NOMO-1 treated with dmso at 0.1 percent for 144 hours (cell line): ENCODE results near the gene CNN2.

Experiments used
- DNase-seq: peaks from one replicate; lab custom pipeline; 2025; ENCODE audit not compliant: unreplicated experiment; lab: John Stamatoyannopoulos, UW

Gene CNN2

DNA sequence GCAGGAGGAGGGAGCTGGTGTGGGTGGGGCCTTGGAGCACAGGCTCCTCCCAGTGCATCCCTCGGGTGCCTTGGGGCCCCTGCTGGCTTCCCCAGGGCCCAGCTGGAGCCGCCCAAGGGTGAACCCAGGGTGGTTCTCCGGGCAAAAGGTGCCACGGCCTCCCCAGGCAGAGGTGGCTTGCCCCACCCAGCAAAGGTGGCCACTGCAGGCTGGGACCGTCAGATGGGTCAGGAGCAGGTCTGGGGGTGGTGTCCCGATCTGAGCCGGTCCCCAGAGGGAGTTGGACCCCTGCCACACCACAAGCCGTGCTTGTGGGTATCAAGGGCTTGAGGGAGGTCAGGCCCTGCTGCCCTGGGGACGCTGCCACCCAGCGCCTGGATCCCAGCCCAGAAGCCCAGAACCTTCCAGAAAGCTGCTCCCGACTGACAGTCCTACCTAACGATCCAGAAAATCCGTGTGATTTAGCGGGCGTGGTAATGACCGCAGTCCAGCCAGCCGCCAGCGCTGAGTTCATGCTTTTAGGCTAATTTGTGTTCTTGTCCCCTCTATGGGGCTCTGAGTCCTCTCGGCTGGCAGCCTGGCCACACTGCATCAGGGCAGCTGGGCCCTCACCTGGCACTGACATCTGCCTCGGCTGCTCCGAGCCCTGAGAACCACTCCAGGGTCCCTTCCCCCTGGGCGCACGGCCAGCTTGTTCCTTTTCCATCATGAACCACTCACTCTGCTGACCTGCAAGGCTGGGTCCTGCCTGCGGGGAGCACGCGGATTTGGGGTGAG lies 31.2 kb upstream of the CNN2 start:
- no peak for DNase-seq

DNA sequence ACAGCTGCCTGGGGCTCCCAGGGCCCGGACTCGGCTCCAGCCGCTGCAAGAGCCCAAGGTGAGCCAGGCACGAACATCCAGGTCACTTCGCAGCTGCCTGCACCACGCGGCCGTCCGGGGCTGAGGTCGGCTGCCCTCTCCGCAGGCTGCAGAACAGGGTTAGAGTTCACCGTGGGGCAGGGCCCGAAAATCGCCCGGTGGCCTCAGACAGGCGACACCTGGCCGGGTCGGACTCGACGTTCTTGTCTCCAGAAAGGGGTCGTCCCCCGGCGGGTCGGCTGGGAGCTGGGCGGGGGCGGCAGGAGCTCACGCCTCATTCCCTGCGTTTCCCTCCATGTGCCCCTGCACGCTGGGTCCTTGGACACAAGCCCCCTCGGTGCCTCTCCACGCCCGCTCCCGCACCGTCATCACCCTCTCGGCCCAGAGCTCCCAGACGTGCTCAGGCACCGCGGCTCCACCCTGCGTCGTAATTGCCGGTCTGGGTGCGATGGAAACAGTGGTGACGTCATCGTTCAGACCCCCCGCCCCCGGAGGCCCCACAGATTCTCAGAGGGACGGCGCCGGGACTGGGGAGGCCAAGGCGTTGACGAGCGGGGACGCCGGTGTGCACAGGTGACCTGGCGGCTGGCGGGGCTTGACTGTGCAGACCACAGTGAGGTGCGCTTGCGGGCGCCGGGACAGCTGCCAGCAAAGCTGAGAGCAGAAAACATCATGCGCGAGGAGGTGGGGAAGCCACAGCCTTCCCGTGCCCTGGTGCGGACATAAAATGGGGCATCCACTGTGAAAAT lies 30.2 kb upstream of the CNN2 start:
- DNase-seq, result no peak

DNA sequence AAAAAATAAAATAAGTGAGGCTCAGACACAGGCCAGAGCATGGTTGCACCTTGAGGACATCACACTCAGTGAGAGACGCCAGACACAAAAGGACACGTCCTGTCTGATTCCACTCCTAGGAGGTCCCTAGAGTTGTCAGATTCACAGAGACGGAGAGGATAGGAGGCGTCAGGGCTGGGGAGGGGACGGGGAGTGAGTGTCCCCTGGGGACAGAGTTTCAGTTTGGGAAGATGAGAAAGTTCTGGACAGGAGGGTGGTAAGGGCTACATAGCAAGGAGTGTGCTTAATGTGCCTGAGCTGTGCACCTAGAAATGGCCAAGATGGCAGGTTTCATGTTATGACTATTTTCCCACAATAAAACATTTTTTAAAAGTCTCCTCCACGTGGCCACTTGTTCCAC lies 28.3 kb upstream of the CNN2 start:
- no peak for DNase-seq

DNA sequence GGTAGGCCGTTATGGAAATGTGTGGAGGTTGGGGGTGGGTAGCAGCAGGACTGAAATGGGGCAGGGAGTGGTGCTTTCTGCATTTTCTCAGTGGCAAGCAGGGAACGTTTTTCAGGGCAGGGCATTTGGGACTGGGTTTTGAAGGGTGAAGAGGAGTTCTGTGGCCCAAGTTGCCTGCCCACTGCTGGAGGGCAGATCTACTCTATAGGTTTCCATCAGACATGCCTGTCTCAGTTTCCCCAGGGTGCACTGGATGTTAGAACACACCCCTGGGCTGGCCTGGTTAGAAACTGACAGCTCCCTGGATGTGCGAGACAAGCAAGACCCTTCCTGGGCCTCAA lies 27.1 kb upstream of the CNN2 start:
- no peak for DNase-seq

DNA sequence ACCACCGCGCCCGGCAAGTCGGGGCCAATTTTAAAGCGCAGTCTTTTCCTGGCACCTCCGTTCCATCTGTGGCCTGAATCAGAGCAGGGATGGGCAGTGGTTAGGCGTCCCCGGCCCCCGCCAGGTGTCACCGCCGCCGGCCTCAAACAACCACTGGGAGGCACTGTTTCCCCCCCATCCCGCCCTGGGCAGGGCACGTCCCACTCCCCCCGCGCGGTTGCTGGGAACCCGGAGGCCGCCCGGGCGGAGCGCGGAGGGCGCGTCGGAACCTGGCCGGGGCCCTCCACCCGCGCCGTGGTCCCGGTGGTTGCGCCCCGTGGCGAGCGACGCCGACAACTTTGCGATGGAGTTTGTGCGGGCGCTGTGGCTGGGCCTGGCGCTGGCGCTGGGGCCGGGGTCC lies 26.3 kb upstream of the CNN2 start, which contains the start of gene GRIN3B:
Gene GRIN3B, plus strand, starts transcription at position 325 of the 400 bp plus-strand sequence. Its CDS starts 19 bp downstream, at position 344.
- DNase-seq, result peak; percentile 30

DNA sequence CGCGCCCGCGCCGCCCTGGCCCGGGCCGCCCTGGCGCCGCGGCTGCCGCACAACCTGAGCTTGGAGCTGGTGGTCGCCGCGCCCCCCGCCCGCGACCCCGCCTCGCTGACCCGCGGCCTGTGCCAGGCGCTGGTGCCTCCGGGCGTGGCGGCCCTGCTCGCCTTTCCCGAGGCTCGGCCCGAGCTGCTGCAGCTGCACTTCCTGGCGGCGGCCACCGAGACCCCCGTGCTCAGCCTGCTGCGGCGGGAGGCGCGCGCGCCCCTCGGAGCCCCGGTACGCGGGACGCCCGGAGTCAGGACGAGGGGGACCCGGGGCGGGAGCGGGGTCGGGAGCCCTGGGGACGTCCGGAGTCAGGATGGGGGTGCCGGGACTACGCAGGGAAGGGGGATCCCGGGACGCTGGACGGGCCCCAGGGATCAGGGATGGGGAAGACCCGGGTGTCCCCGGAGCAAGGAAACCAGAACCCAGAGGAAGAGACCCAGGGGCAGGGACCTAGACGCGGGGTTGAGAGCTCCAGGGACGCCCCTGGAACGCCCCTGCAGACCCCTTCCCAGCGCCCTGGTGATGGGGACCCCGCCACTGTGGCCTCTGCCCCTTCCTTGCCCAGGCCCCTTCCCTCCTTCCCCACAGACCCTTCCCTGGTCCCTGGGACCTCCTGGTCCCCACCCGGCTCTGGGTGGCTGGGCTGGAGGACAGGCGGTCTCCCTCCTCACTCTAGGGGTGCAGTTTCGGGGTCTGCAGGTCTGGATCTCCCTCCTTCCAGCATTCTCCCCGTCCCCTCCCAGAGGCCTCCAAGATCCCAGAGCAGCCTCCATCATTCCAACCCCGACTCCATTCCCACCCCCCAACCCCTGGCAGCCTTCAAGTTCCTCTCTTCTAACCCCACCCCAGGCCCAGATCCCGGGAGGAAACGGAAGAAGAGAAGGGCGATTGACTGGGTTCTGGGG lies 25.5 kb upstream of the CNN2 start:
- DNase-seq, result no peak

DNA sequence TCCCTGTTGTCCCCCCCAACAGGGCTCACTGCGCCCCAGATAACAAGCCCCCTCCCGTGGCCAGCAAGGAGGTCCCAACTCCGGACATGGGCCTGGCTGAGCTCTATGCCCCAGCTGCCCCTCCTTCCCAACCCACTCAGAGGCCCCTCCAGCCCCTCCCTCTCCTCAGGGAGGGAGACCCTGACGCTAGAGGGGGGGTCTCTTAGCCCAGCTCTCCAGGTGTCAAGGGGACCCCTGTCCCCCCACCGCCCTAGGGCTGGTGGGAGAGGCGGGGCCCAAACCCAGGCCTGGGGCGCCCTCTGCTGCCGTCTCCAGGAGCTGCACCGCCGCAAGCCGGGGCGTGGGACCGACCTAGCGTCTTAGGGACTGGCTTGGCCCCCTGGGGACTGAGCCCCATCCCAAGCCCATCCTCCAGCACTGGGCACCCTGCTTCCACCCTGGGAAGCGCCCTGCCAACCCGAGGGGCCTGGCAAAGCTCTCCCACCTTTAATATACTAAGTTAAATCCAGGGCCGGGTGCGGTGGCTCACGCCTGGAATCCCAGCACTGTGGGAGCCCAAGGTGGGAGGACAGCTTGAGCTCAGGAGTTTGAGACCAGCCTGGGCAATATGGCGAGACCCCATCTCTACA lies 24.8 kb upstream of the CNN2 start:
- DNase-seq, result no peak

DNA sequence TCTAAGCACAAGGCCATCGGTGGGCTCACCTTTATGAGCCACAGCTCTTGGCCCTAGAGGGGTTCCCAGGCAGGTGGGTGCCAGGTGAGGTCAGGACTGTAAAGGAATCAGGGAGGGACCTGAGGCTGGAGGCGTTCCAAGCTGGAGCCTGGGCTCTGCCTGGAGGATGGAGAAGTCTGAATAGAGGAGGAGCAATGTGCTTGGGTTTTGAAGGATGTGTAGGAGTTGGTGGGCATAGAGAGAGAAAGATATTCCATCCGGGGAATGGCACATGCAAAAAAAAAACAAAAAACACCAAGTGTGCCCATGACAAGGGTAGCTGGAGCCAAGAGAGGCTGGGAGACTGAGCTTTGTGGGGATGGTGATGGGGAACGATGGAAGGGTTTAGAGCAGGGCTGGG lies 23.8 kb upstream of the CNN2 start:
- DNase-seq, result no peak

DNA sequence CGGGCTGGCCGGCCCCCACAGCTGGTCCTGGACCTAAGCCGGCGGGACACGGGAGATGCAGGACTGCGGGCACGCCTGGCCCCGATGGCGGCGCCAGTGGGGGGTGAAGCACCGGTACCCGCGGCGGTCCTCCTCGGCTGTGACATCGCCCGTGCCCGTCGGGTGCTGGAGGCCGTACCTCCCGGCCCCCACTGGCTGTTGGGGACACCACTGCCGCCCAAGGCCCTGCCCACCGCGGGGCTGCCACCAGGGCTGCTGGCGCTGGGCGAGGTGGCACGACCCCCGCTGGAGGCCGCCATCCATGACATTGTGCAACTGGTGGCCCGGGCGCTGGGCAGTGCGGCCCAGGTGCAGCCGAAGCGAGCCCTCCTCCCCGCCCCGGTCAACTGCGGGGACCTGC lies 23.1 kb upstream of the CNN2 start:
- DNase-seq, result no peak

DNA sequence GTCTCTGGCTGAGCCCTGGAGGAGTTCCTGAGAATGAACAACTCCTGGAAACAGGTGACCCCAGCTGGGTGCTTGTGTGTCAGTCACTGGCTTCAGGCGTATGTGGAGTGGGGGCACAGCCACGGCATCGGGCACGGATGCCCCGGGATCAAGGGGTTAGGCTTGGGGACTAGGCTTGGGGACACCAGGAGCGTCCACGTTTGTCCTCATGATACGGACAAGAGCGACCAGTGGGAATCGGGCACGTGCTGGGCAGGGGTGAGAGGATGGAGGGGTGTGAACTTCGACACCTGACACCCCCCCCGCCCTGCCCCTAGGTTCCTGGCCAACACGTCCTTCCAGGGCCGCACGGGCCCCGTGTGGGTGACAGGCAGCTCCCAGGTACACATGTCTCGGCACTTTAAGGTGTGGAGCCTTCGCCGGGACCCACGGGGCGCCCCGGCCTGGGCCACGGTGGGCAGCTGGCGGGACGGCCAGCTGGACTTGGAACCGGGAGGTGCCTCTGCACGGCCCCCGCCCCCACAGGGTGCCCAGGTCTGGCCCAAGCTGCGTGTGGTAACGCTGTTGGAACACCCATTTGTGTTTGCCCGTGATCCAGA lies 22.1 kb upstream of the CNN2 start:
- no peak for DNase-seq

DNA sequence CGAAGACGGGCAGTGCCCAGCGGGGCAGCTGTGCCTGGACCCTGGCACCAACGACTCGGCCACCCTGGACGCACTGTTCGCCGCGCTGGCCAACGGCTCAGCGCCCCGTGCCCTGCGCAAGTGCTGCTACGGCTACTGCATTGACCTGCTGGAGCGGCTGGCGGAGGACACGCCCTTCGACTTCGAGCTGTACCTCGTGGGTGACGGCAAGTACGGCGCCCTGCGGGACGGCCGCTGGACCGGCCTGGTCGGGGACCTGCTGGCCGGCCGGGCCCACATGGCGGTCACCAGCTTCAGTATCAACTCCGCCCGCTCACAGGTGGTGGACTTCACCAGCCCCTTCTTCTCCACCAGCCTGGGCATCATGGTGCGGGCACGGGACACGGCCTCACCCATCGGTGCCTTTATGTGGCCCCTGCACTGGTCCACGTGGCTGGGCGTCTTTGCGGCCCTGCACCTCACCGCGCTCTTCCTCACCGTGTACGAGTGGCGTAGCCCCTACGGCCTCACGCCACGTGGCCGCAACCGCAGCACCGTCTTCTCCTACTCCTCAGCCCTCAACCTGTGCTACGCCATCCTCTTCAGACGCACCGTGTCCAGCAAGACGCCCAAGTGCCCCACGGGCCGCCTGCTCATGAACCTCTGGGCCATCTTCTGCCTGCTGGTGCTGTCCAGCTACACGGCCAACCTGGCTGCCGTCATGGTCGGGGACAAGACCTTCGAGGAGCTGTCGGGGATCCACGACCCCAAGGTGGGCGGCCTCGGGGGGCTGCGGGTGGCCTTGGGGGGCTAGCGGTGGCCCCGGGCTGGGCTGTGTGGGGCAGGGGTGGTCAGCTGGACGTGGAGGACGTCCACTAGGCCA lies 21.4 kb upstream of the CNN2 start:
- DNase-seq, result no peak

DNA sequence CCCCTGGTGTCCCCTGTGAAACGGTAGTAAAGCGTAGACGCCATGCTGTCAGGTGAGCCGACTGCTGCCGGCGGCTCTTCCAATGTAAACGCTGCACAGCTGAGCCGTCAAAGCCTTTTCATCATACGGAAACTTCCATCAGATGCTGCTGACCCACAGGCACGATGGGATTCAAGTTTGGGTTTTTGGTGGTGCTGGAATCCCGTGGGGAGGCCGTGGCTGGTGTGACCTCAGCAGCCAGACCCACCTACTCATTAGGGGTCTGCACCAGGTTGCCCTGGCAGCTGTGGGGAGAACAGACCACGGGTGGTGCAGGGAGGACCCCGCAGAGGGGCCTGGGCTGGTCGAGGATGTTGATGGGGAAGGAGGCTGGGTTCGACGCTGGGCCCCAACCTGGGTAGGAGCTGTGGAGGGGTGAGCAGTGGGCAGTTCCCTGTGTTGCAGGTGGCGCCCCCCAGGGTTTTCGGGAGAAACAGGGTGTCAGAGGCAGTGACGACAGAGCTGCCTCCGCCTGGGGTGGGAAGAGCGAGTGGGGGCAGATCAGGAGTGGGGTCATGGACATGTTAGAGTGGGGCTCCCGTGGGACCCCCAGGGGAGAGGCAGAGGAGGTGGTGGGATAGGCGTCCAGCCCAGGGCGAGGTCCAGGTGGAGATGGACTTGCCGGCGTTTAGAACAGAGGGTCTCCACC lies 19.6 kb upstream of the CNN2 start:
- DNase-seq, result no peak

DNA sequence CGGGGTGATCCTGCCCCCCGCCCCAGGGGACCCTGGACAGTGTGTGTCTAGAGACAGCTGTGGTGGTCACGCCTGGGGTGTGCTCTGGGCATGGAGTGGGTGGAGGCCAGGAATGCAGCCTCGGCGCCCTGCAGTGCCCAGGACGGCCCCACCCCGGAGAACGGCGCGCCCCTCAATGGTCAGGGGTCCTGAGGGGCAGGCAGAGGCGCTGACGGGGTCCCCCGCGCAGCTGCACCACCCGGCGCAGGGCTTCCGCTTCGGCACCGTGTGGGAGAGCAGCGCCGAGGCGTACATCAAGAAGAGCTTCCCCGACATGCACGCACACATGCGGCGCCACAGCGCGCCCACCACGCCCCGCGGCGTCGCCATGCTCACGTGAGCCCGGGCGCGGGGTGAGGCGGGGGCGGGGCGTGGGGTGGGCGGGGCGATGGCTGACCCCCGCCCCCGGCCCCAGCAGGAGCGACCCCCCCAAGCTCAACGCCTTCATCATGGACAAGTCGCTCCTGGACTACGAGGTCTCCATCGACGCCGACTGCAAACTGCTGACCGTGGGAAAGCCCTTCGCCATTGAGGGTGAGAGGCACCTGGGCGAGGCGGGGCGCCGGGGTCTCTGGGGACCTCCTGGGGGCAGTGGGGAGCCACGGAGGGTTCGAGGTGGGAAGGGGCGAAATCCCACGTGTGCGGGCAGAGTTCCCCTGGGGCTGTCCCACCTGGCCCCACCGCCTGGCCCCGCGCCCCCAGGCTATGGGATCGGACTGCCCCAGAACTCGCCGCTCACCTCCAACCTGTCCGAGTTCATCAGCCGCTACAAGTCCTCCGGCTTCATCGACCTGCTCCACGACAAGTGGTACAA lies 18.8 kb upstream of the CNN2 start:
- no peak for DNase-seq

DNA sequence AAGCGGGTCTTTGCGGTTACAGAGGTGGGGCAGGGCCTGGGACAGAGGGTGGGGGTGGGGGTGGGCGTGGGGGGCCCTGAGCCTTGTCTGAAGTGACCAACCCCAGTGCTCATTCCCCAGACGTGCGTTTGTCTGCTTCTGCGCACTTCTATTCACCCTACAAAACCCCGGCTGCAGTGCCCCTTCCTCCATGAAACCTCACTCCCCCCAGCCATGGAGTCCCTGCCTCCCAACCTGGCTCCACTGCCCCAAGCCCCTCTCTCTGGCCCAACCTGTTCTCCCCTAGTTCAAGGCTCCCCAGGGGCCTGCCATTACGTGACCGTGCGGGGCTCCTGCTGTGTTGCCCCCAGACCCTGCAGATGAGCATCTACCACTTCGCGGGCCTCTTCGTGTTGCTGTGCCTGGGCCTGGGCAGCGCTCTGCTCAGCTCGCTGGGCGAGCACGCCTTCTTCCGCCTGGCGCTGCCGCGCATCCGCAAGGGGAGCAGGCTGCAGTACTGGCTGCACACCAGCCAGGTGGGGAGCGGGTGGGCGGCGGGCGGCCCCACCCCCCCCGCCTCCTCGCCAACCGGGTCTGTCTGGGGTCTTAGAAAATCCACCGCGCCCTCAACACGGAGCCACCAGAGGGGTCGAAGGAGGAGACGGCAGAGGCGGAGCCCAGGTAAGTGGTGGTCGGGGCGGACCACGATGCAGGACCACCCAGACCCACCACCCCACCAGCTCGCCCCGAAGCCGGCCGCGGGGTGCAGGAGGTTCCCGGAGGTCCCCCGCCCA lies 18.0 kb upstream of the CNN2 start:
- DNase-seq, result no peak

DNA sequence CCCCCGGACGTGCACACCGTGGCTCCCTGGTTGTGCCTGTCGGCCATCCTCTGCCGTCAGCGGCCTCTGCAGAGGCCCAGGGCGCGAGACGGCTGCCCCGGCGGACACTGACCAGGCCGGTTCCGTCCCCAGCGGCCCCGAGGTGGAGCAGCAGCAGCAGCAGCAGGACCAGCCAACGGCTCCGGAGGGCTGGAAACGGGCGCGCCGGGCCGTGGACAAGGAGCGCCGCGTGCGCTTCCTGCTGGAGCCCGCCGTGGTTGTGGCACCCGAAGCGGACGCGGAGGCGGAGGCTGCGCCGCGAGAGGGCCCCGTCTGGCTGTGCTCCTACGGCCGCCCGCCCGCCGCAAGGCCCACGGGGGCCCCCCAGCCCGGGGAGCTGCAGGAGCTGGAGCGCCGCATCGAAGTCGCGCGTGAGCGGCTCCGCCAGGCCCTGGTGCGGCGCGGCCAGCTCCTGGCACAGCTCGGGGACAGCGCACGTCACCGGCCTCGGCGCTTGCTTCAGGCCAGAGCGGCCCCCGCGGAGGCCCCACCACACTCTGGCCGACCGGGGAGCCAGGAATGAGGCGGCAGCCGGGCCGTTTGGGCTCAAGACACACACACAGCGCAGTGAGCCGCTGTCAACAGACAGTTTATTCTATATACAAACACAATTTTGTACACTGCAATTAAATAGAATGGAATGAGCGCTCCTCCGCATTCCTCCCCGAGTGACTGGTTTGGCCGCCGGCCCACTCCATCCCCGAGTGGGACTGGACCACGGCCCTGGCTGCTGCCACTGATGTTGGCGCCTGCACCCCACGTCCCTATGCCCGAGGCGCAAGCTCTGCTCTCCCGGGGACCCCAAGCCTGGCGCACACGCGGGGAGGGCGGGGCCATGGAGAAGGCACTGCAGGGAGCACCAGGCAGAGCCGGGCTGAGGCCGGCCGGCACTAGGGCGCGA lies 17.1 kb upstream of the CNN2 start:
- no peak for DNase-seq

DNA sequence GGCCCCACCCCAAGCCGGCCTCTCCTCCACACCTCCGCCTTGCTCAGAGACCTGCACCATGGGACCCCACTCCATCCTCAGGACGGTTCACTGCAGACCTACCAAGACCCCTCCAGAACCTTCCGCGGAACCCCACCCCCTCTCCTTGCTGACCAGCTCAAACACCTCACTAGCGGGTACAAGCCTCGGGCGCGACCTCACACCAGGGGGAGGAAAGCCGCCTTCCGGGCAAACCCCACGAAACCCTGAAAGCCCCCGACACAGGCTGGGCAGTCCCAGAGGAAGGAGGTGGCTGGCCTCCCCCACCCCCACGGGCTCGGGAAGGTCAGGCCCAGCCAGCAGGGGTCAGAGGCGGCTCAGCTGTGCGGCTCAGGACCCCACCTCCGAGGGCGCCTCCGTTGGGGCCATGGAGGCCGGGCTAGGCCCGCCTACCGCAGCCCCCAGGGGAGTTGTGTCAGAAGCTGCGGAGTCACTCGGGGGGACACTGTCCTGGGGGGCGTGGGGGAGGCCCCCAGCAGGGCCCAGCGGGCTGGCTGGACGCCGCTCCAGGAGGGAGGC lies 16.3 kb upstream of the CNN2 start:
- DNase-seq, result no peak
